Thyroid gland (tissue), 4 donors: ENCODE measurements around the gene MESD. TPM values are rescaled to one million over a fixed set of nuclear protein-coding genes. Genes with fewer than 3 reads are reported as not detected.

ENCODE experiments used
- DNase-seq, 2 donors: peaks; one replicate each; pipeline ENCODE4 v3.0.0-alpha.2; 2019
- H3K27ac ChIP-seq, 3 donors: fragments of 200-600 bp; sonication (generic); 1 replicate in 2 of 3; 2 replicates in 1 of 3; pipeline ENCODE4 v1.5.1; 2016 to 2019; ENCODE audit warnings: mild to moderate bottlenecking in 1 of 3, moderate library complexity in 1 of 3
- H3K27me3 ChIP-seq: fragments of 200-600 bp; sonication (generic); one replicate; pipeline ENCODE4 v1.5.1; 2019
- H3K36me3 ChIP-seq, 2 donors: fragments of 200-600 bp; sonication (generic); one replicate each; pipeline ENCODE4 v1.5.1; 2016 to 2019
- H3K4me1 ChIP-seq, 2 donors: fragments of 200-600 bp; sonication (generic); one replicate each; pipeline ENCODE4 v1.5.1; 2017 to 2019
- H3K4me3 ChIP-seq, 3 donors: fragments of 200-600 bp; sonication (generic); replicated peaks in 1 of 3; 1 replicate in 2 of 3; 2 replicates in 1 of 3; pipeline ENCODE4 v1.5.1; 2016; ENCODE audit warnings: mild to moderate bottlenecking in 1 of 3
- H3K9me3 ChIP-seq: fragments of 200-600 bp; sonication (generic); one replicate; pipeline ENCODE4 v1.5.1; 2017
- CTCF ChIP-seq, 6 experiments: fragments of 200-600 bp in 3 of 6; fragments of 450-650 bp in 3 of 6; sonication (generic) in 3 of 6; IDR thresholded peaks; one replicate each; pipeline ENCODE4 v1.5.1; 2016 to 2019; ENCODE audit warnings: antibody characterized with exemption in 6 of 6, mild to moderate bottlenecking in 2 of 6, inconsistent platforms in 1 of 6, moderate library complexity in 1 of 6
- POLR2A ChIP-seq, 2 donors: fragments of 450-650 bp; IDR thresholded peaks; one replicate each; pipeline ENCODE4 v1.6.1; 2017; ENCODE audit warnings: antibody characterized with exemption in 2 of 2, mild to moderate bottlenecking in 2 of 2, moderate library complexity in 1 of 2
- whole genome bisulfite sequencing, 2 donors: methylation state at CpG; one replicate each; pipeline ENCODE4 v1.1.5; 2017; 5-methylcytosine and 5-hydroxymethylcytosine counted together
- intact Hi-C: fragments of 100-400 bp; cut with DNase I; formaldehyde crosslinking; loops from one replicate; pipeline ENCODE4 v1.15.1; 2023
- total RNA-seq, 4 donors: library from RNA; depleted of rRNA; stranded (reverse); fragments of >200 nt; gene quantifications; one replicate each; pipeline ENCODE4 v1.2.3, GENCODE V29; 2016

Gene MESD
- total RNA-seq, 4 donors from 2014 or later, result 53.7 to 74.6 (median 70.9) TPM

GRCh38 chr15:80970018-80970657 is 19.5 kb downstream of the MESD start:
- TF ChIP-seq POLR2A (IDR thresholded peaks at IDR 0.05) (no peak), CTCF (IDR thresholded peaks at IDR 0.05) (peak; percentile 43 to 83 (median 77))
- Histone ChIP-seq H3K36me3 (peaks cover 8 to 9% of the 10 kb centered on the region in 2 donors), H3K4me3 (no peak overlapping the region), H3K27ac (no peak overlapping the region), H3K27me3 (no peaks in the 10 kb centered on the region), H3K9me3 (no peaks in the 10 kb centered on the region), H3K4me1 (peaks cover 22 to 32% of the 10 kb centered on the region in 2 donors)
- DNase-seq, result peak; percentile 44 to 71
- 59 to 60% methylated on average over 12 of the region's 12 CpGs for WGBS, 2 donors
- intact Hi-C loops, result loop anchor here (5.0 to 10.0 kb wide), 2 partner anchors 193 to 295 kb away; partner anchors contain the start of gene CEMIP

GRCh38 chr15:80969316-80969715 is 20.3 kb downstream of the MESD start:
- intact Hi-C loops, result loop anchor here (5.0 to 10.0 kb wide), 2 partner anchors 405 to 517 kb away; no protein-coding TSS in a partner anchor
- Histone ChIP-seq H3K27me3 (no peaks in the 10 kb centered on the region), H3K9me3 (no peaks in the 10 kb centered on the region), H3K27ac (no peak overlapping the region), H3K36me3 (peaks cover 8 to 9% of the 10 kb centered on the region in 2 donors), H3K4me3 (no peak overlapping the region), H3K4me1 (peaks cover 19 to 31% of the 10 kb centered on the region in 2 donors)
- WGBS, 2 donors, result 67 to 85% methylated on average over 2 to 7 of the region's 7 CpGs
- DNase-seq, result no peak
- no peak for TF ChIP-seq POLR2A (IDR thresholded peaks at IDR 0.05)
- TF ChIP-seq CTCF (IDR thresholded peaks at IDR 0.05), result no peak

DNA sequence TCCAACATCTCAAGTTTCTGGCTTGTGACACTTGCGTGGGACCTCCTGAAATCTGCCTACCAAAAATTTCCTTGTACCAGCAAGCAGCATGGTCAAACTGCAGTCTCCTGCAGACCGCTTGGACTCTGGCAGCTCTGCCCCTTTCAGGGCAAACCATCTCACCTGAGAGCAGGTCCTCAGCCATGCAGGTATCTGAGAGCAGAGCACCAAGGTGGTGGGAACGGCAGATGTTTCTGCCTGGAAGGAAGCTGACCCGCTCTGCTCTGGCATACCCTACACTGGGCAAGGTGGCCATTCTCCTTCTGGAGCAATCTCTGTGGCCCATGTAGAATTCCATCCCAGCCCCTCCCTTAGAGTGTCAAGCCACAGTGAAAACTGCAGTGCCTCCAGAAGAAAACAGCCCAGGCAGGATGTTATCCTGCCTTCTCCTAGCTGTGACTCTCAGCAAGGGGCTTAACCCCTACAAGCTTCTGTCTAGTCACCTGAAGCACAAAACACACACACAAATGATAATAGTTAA is 21.6 kb downstream of the MESD start:
- Histone ChIP-seq H3K36me3 (peaks cover 8 to 9% of the 10 kb centered on the region in 2 donors), H3K27me3 (no peaks in the 10 kb centered on the region), H3K4me3 (no peak overlapping the region), H3K9me3 (no peaks in the 10 kb centered on the region), H3K27ac (peak overlapping the region in 2 of 3 donors; percentile 1 to 20), H3K4me1 (peaks cover 7 to 19% of the 10 kb centered on the region in 2 donors)
- TF ChIP-seq POLR2A (IDR thresholded peaks at IDR 0.05) (no peak), CTCF (IDR thresholded peaks at IDR 0.05) (no peak)
- WGBS, 2 donors, result 90 to 93% methylated on average over 3 to 4 of the region's 4 CpGs
- DNase-seq, result no peak
- intact Hi-C loops, result loop anchor here (5.0 to 10.0 kb wide), 2 partner anchors 403 to 516 kb away; no protein-coding TSS in a partner anchor

DNA sequence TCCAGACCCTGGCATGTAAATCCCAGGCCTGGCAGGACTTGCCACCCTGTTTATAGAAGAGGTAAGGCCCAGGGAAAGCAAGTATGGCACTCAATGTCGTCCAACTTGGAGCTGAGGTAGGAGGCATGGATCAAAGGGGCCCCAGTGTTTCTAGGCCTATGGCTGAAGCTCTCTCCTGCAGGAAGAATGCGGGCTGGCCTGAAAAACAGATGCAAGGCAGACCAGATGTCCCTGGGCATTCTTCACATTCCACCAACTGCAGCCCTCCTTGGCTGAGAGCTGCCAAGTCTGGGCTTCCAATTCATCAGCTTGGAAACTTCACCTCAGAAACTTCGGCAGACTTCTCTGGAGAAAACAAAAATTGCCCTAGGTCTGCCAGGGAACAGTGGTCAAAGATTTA is 22.2 kb downstream of the MESD start:
- peaks cover 4 to 15% of the 10 kb centered on the region in 2 donors for H3K4me1 ChIP-seq
- 50 to 55% methylated on average over 3 of the region's 3 CpGs for whole genome bisulfite sequencing, 2 donors
- peaks cover 8 to 9% of the 10 kb centered on the region in 2 donors for H3K36me3 ChIP-seq
- H3K27me3 ChIP-seq, result no peaks in the 10 kb centered on the region
- intact Hi-C loops, result loop anchor here (5.0 to 10.0 kb wide), 2 partner anchors 403 to 515 kb away; no protein-coding TSS in a partner anchor
- no peak overlapping the region for H3K4me3 ChIP-seq
- DNase-seq, result peak; percentile 50 to 79
- TF ChIP-seq CTCF (IDR thresholded peaks at IDR 0.05) (no peak), POLR2A (IDR thresholded peaks at IDR 0.05) (no peak)
- peak overlapping the region in 2 of 3 donors; percentile 3 to 20 for H3K27ac ChIP-seq
- H3K9me3 ChIP-seq, result no peaks in the 10 kb centered on the region
